ENCODE results near the gene SIRT2.
"Not testable (repeated sequence)": the region's sequence is repeated elsewhere in the genome, so short reads cannot be mapped to it uniquely, and the experiment has no call there.

Gene SIRT2

DNA sequence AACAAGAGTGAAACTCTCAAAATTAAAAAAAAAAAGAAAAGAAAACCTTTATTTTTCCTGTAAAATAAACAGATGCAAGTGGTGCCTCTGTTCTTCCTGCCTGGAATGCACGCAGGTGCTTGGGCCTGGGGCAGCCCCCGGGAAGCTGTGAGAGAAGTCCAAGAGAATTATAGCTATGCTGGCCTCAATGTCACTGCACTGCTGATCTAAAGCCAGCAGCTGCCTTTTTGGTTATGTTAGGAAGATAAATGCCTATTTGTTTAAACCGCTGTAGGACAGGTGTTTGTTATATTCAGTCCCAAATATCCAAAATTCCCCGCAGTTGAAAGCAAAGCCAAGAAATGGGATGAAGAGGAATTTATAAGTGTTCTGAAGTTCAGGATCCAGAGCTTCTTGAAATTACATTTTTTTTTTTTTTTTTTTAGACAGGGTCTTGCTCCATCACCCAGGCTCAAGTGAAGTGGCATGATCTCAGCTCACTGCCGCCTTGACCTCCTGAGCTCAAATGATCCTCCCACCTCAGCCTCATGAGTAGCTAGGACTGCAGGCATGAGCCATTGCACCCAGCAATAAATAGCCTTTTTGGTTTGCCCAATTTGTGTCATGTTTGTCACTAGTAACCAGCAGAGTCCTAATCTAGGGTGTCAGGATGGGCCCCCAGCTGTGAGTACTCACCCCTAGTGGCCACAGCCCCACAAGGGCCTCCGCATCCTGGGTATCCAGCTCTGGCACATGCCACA, 23.6 kb downstream of the SIRT2 start:
- no peak for TF ChIP-seq EZH2phosphoT487 (IDR thresholded peaks at IDR 0.05; ENCODE audit: borderline replicate concordance)
- TF ChIP-seq, protein P1, sequence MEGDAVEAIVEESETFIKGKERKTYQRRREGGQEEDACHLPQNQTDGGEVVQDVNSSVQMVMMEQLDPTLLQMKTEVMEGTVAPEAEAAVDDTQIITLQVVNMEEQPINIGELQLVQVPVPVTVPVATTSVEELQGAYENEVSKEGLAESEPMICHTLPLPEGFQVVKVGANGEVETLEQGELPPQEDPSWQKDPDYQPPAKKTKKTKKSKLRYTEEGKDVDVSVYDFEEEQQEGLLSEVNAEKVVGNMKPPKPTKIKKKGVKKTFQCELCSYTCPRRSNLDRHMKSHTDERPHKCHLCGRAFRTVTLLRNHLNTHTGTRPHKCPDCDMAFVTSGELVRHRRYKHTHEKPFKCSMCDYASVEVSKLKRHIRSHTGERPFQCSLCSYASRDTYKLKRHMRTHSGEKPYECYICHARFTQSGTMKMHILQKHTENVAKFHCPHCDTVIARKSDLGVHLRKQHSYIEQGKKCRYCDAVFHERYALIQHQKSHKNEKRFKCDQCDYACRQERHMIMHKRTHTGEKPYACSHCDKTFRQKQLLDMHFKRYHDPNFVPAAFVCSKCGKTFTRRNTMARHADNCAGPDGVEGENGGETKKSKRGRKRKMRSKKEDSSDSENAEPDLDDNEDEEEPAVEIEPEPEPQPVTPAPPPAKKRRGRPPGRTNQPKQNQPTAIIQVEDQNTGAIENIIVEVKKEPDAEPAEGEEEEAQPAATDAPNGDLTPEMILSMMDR (conservative IDR thresholded peaks at IDR 0.05; ENCODE audit: low read length), result peak; percentile 26
- Histone ChIP-seq H3K27me3 (ENCODE audit: insufficient read depth, low read length, poor library complexity, severe bottlenecking) (no peaks in the 10 kb centered on the region), H2AFZ (ENCODE audit: low read length) (no peak overlapping the region), H3F3A (ENCODE audit: low read depth) (peaks cover 24% of the 10 kb centered on the region), H3K9me3 (ENCODE audit: insufficient read depth, low read depth, low read length) (no peaks in the 10 kb centered on the region), H3K79me2 (ENCODE audit: insufficient read depth, low read length) (no peaks in the 10 kb centered on the region), H3K9ac (ENCODE audit: low read depth, low read length, poor library complexity, severe bottlenecking) (no peak overlapping the region), H3K4me1 (ENCODE audit: insufficient read depth, low read length, poor library complexity, severe bottlenecking) (peaks cover 35% of the 10 kb centered on the region), H3K4me3 (ENCODE audit: low read length, poor library complexity, severe bottlenecking) (no peak overlapping the region), H3K4me2 (ENCODE audit: low read depth, low read length, poor library complexity, severe bottlenecking) (no peak overlapping the region), H4K20me1 (ENCODE audit: insufficient read depth, low read length, poor library complexity, severe bottlenecking) (no peaks in the 10 kb centered on the region), H3K9me2 (replicated peaks; ENCODE audit: low read depth, low read length) (no peaks in the 10 kb centered on the region), H3K36me3 (ENCODE audit: insufficient read depth, low read length) (no peaks in the 10 kb centered on the region)

- H3K9me3 ChIP-seq (ENCODE audit: insufficient read depth, low read depth, low read length); H3K36me3 ChIP-seq (ENCODE audit: insufficient read depth, low read length); H2AFZ ChIP-seq (ENCODE audit: low read length); H3K4me2 ChIP-seq (ENCODE audit: low read depth, low read length, poor library complexity, severe bottlenecking); H3K9ac ChIP-seq (ENCODE audit: low read depth, low read length, poor library complexity, severe bottlenecking); H3K27me3 ChIP-seq (ENCODE audit: insufficient read depth, low read length, poor library complexity, severe bottlenecking); H3K79me2 ChIP-seq (ENCODE audit: insufficient read depth, low read length); H3K4me3 ChIP-seq (ENCODE audit: low read length, poor library complexity, severe bottlenecking); H3K9me2 ChIP-seq (replicated peaks; ENCODE audit: low read depth, low read length); H4K20me1 ChIP-seq (ENCODE audit: insufficient read depth, low read length, poor library complexity, severe bottlenecking): not testable (repeated sequence)
- peaks cover 17% of the 10 kb centered on the region for H3K4me1 ChIP-seq (ENCODE audit: insufficient read depth, low read length, poor library complexity, severe bottlenecking)
- peaks cover 16% of the 10 kb centered on the region for H3F3A ChIP-seq (ENCODE audit: low read depth)
Measured at GRCh38 chr19:38873400-38873799, 26.0 kb downstream of the SIRT2 start.

GRCh38 chr19:38870612-38871011, 28.8 kb downstream of the SIRT2 start:
- 0 out of 2 replicates have a peak, but pooled peaks cover under 1% of the 10 kb centered on the region for H3F3A ChIP-seq (ENCODE audit: low read depth)
- no peak for TF ChIP-seq EZH2phosphoT487 (IDR thresholded peaks at IDR 0.05; ENCODE audit: borderline replicate concordance)
- TF ChIP-seq, protein P1 (conservative IDR thresholded peaks at IDR 0.05; ENCODE audit: low read length), result no peak
- H3K4me1 ChIP-seq (ENCODE audit: insufficient read depth, low read length, poor library complexity, severe bottlenecking), result no peaks in the 10 kb centered on the region

More at GRCh38 chr19:38870612-38871011, 28.8 kb downstream of the SIRT2 start:
- Histone ChIP-seq H3K79me2 (ENCODE audit: insufficient read depth, low read length) (no peaks in the 10 kb centered on the region), H3K4me2 (ENCODE audit: low read depth, low read length, poor library complexity, severe bottlenecking) (no peak overlapping the region), H3K9me2 (replicated peaks; ENCODE audit: low read depth, low read length) (no peaks in the 10 kb centered on the region), H3K9ac (ENCODE audit: low read depth, low read length, poor library complexity, severe bottlenecking) (no peak overlapping the region), H3K27me3 (ENCODE audit: insufficient read depth, low read length, poor library complexity, severe bottlenecking) (no peaks in the 10 kb centered on the region), H4K20me1 (ENCODE audit: insufficient read depth, low read length, poor library complexity, severe bottlenecking) (no peaks in the 10 kb centered on the region), H3K36me3 (ENCODE audit: insufficient read depth, low read length) (no peaks in the 10 kb centered on the region), H2AFZ (ENCODE audit: low read length) (no peak overlapping the region), H3K9me3 (ENCODE audit: insufficient read depth, low read depth, low read length) (no peaks in the 10 kb centered on the region), H3K4me3 (ENCODE audit: low read length, poor library complexity, severe bottlenecking) (no peak overlapping the region)

Data from Loucy (cell line).